ENCODE measurements around the gene CAMSAP3. TPM values are rescaled to one million over a fixed set of nuclear protein-coding genes. Genes with fewer than 3 reads are reported as not detected.
A peak's percentile ranks its signal among the peaks of the same experiment; 100 is the strongest.

CAMSAP3 gene
- total RNA-seq, 1 experiment from 2014 or later, result 16.6 TPM

GRCh38 chr19:7559102-7559501, 36.6 kb upstream of the CAMSAP3 start:
- Histone ChIP-seq H4K20me1 (ENCODE audit: low read length) (no peaks in the 10 kb centered on the region), H3K4me1 (ENCODE audit: insufficient read depth, low read length) (no peaks in the 10 kb centered on the region), H3K79me2 (ENCODE audit: low read length) (no peaks in the 10 kb centered on the region), H3K9me2 (replicated peaks; ENCODE audit: low read length) (no peaks in the 10 kb centered on the region), H3K27me3 (ENCODE audit: low read length) (no peaks in the 10 kb centered on the region), H3K4me3 (ENCODE audit: low read length) (no peak overlapping the region), H3K9me3 (ENCODE audit: low read length) (no peaks in the 10 kb centered on the region), H3K4me2 (ENCODE audit: low read length) (no peak overlapping the region), H3K36me3 (ENCODE audit: low read depth, low read length) (peaks cover 52% of the 10 kb centered on the region), H3K9ac (ENCODE audit: low read length) (no peak overlapping the region), H2AFZ (ENCODE audit: low read length) (no peak overlapping the region), H3F3A (ENCODE audit: low read length, unreplicated experiment) (no peaks in the 10 kb centered on the region), H3K27ac (ENCODE audit: low read length) (no peak overlapping the region)
- DNase-seq (no peak), ATAC-seq (no peak)
- TF ChIP-seq EZH2 (IDR thresholded peaks at IDR 0.05; ENCODE audit: low read length, unreplicated experiment), result no peak
- no peak for TF ChIP-seq CTCF (conservative IDR thresholded peaks at IDR 0.05; ENCODE audit: low read depth, low read length)
- no peak for TF ChIP-seq EZH2phosphoT487 (IDR thresholded peaks at IDR 0.05; ENCODE audit: borderline replicate concordance, low read length)
- ChIA-PET POLR2A (ENCODE audit: unreplicated experiment) (no interaction called here), CTCF (no interaction called here)
- no TSS peak for BruUV-seq (replicated peaks)
- intact Hi-C loops (cut with micrococcal nuclease), result no loop called here

GRCh38 chr19:7560255-7560654, 35.4 kb upstream of the CAMSAP3 start:
- Histone ChIP-seq H3K79me2 (ENCODE audit: low read length) (no peaks in the 10 kb centered on the region), H3F3A (ENCODE audit: low read length, unreplicated experiment) (no peaks in the 10 kb centered on the region), H3K9me3 (ENCODE audit: low read length) (no peaks in the 10 kb centered on the region), H3K27me3 (ENCODE audit: low read length) (no peaks in the 10 kb centered on the region), H4K20me1 (ENCODE audit: low read length) (no peaks in the 10 kb centered on the region), H3K9ac (ENCODE audit: low read length) (no peak overlapping the region), H3K36me3 (ENCODE audit: low read depth, low read length) (peaks cover 41% of the 10 kb centered on the region), H3K4me2 (ENCODE audit: low read length) (no peak overlapping the region), H3K4me3 (ENCODE audit: low read length) (no peak overlapping the region), H3K27ac (ENCODE audit: low read length) (no peak overlapping the region), H3K9me2 (replicated peaks; ENCODE audit: low read length) (no peaks in the 10 kb centered on the region), H3K4me1 (ENCODE audit: insufficient read depth, low read length) (no peaks in the 10 kb centered on the region), H2AFZ (ENCODE audit: low read length) (no peak overlapping the region)
- no peak for DNase-seq
- CTCF ChIA-PET, result no interaction called here
- peak; percentile 12; the same call in 1 of the 2 replicates for ATAC-seq
- POLR2A ChIA-PET (ENCODE audit: unreplicated experiment), result no interaction called here
- no TSS peak for BruUV-seq (replicated peaks)
- intact Hi-C loops (cut with micrococcal nuclease), result no loop called here
- TF ChIP-seq EZH2phosphoT487 (IDR thresholded peaks at IDR 0.05; ENCODE audit: borderline replicate concordance, low read length), result no peak
- no peak for TF ChIP-seq CTCF (conservative IDR thresholded peaks at IDR 0.05; ENCODE audit: low read depth, low read length)
- TF ChIP-seq EZH2 (IDR thresholded peaks at IDR 0.05; ENCODE audit: low read length, unreplicated experiment), result no peak

- Histone ChIP-seq H3K4me1 (ENCODE audit: insufficient read depth, low read length) (no peaks in the 10 kb centered on the region), H3K9ac (ENCODE audit: low read length) (no peak overlapping the region), H4K20me1 (ENCODE audit: low read length) (no peaks in the 10 kb centered on the region), H3F3A (ENCODE audit: low read length, unreplicated experiment) (no peaks in the 10 kb centered on the region), H3K36me3 (ENCODE audit: low read depth, low read length) (peaks cover 32% of the 10 kb centered on the region), H3K4me3 (ENCODE audit: low read length) (no peak overlapping the region), H3K27me3 (ENCODE audit: low read length) (no peaks in the 10 kb centered on the region), H3K79me2 (ENCODE audit: low read length) (no peaks in the 10 kb centered on the region), H3K27ac (ENCODE audit: low read length) (no peak overlapping the region), H3K9me2 (replicated peaks; ENCODE audit: low read length) (no peaks in the 10 kb centered on the region), H3K9me3 (ENCODE audit: low read length) (no peaks in the 10 kb centered on the region), H2AFZ (ENCODE audit: low read length) (no peak overlapping the region), H3K4me2 (ENCODE audit: low read length) (no peak overlapping the region)
- ChIA-PET CTCF (no interaction called here), POLR2A (ENCODE audit: unreplicated experiment) (no interaction called here)
- TF ChIP-seq EZH2phosphoT487 (IDR thresholded peaks at IDR 0.05; ENCODE audit: borderline replicate concordance, low read length) (no peak), EZH2 (IDR thresholded peaks at IDR 0.05; ENCODE audit: low read length, unreplicated experiment) (no peak), CTCF (conservative IDR thresholded peaks at IDR 0.05; ENCODE audit: low read depth, low read length) (no peak)
- no TSS peak for BruUV-seq (replicated peaks)
- intact Hi-C loops (cut with micrococcal nuclease), result no loop called here
- ATAC-seq (no peak), DNase-seq (no peak)
These were observed 34.3 kb upstream of the CAMSAP3 start for GRCh38 chr19:7561325-7561724.
